PC-9 (cell line): Measurements from ENCODE around the gene GPC5. TPM values are rescaled to one million over a fixed set of nuclear protein-coding genes. Genes with fewer than 3 reads are reported as not detected.

Experiments
- BruUV-seq: library from RNA; stranded (reverse); fragments of 400-500 nt; replicated peaks from 2 replicates; lab custom pipeline; 2021; lab: Mats Ljungman, UMichigan
- CTCF ChIA-PET: fragments of 300-600 bp; sonication (Branson Sonifier 250); formaldehyde crosslinking; loops from one replicate; lab custom pipeline; 2022; ENCODE audit warnings: antibody characterized with exemption; lab: Charles Lee
- POLR2A ChIA-PET: fragments of 300-600 bp; sonication (Branson Sonifier 250); formaldehyde crosslinking; loops from one replicate; lab custom pipeline; 2022; ENCODE audit warnings: antibody characterized with exemption; ENCODE audit not compliant: unreplicated experiment; lab: Charles Lee
- DNase-seq, 2 experiments: peaks; one replicate each; pipeline versions ENCODE4 v3.0.0 to v3.0.0-alpha.2; 2015 to 2022; ENCODE audit warnings: mixed read lengths in 1 of 2
- H2AFZ ChIP-seq: fragments of 200-600 bp; sonication (generic); 2 replicates; pipeline ENCODE4 v1.8.1; 2017; ENCODE audit warnings: antibody characterized with exemption
- H3F3A ChIP-seq: fragments of 200-600 bp; sonication (generic); 2 replicates; pipeline ENCODE4 v1.8.1; 2017; ENCODE audit warnings: antibody characterized with exemption, mild to moderate bottlenecking, low read depth; ENCODE audit not compliant: insufficient read depth
- H3K27ac ChIP-seq: fragments of 200-600 bp; sonication (generic); 2 replicates; pipeline ENCODE4 v1.6.1; 2016; ENCODE audit warnings: mixed run types
- H3K27me3 ChIP-seq: fragments of 200-600 bp; sonication (generic); 2 replicates; pipeline ENCODE4 v1.6.1; 2016; ENCODE audit warnings: low read depth, mixed run types; ENCODE audit not compliant: insufficient read depth
- H3K36me3 ChIP-seq: fragments of 200-600 bp; sonication (generic); 2 replicates; pipeline ENCODE4 v1.6.1; 2016; ENCODE audit warnings: low read depth, mixed run types
- H3K4me1 ChIP-seq: fragments of 200-600 bp; sonication (generic); replicated peaks from 2 replicates; pipeline ENCODE4 v1.6.1; 2016; ENCODE audit warnings: mixed run types; ENCODE audit not compliant: insufficient read depth
- H3K4me2 ChIP-seq: fragments of 200-600 bp; sonication (generic); 2 replicates; pipeline ENCODE4 v1.6.1; 2017; ENCODE audit warnings: mixed run types
- H3K4me3 ChIP-seq: fragments of 200-600 bp; sonication (generic); 2 replicates; pipeline ENCODE4 v1.6.1; 2016; ENCODE audit warnings: mixed run types
- H3K79me2 ChIP-seq: fragments of 200-600 bp; sonication (generic); 2 replicates; pipeline ENCODE4 v1.6.1; 2017; ENCODE audit warnings: low read depth, mixed run types
- H3K9me2 ChIP-seq: fragments of 200-600 bp; sonication (generic); 2 replicates; pipeline ENCODE4 v1.8.1; 2017; ENCODE audit warnings: mild to moderate bottlenecking; ENCODE audit not compliant: insufficient read depth
- H3K9me3 ChIP-seq: fragments of 200-600 bp; sonication (generic); 2 replicates; pipeline ENCODE4 v1.8.1; 2016; ENCODE audit warnings: low read depth; ENCODE audit not compliant: insufficient read depth
- H4K20me1 ChIP-seq: fragments of 200-600 bp; sonication (generic); 2 replicates; pipeline ENCODE4 v1.8.1; 2017; ENCODE audit not compliant: insufficient read depth
- EZH2 ChIP-seq: fragments of 200-600 bp; sonication (generic); IDR thresholded peaks from 2 replicates; pipeline ENCODE4 v1.8.0; 2017; ENCODE audit warnings: antibody characterized with exemption, low read depth
- intact Hi-C: fragments of 100-400 bp; cut with micrococcal nuclease; formaldehyde crosslinking; loops from one replicate; pipeline ENCODE4 v1.10.0; 2022; ENCODE audit not compliant: unreplicated experiment
- total RNA-seq: library from RNA; stranded (reverse); gene quantifications from 2 replicates; pipeline ENCODE4 v1.2.3, GENCODE V29; 2021
- TF ChIP-seq, protein P1 (sequence below): fragments of 200-600 bp; sonication (generic); conservative IDR thresholded peaks from 2 replicates; pipeline ENCODE4 v1.6.1; 2017; ENCODE audit warnings: mixed run types, antibody characterized with exemption, mild to moderate bottlenecking, moderate library complexity

GPC5 gene
- total RNA-seq, 1 experiment from 2014 or later, result not detected

DNA sequence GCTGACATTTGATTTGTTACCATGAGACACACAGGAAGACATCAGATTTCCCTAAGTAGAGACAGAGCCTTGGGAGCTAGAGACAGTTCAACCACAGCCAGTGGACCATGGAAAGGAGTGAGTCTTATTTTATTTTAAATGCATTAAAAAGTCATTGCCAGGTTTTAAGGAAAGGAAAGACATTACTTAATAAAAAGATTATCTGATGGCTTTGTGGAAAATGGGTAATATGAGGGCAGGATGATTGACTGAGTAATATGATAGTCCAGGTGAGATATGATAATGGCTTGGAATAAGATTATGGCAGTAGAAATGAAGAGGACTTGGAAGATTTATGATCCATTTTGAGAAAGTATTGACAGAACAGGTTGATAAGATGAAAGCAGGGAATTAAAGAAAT is 580.1 kb downstream of the GPC5 start:
- Histone ChIP-seq H3K9me3 (no peaks in the 10 kb centered on the region), H3K36me3 (no peaks in the 10 kb centered on the region), H3K79me2 (no peaks in the 10 kb centered on the region), H4K20me1 (no peaks in the 10 kb centered on the region), H3K27me3 (no peaks in the 10 kb centered on the region), H3K4me2 (no peak overlapping the region), H3K27ac (no peak overlapping the region), H3K4me3 (no peak overlapping the region), H3K9me2 (no peaks in the 10 kb centered on the region), H3F3A (no peaks in the 10 kb centered on the region), H2AFZ (no peak overlapping the region), H3K4me1 (no peaks in the 10 kb centered on the region)
- TF ChIP-seq, protein P1, sequence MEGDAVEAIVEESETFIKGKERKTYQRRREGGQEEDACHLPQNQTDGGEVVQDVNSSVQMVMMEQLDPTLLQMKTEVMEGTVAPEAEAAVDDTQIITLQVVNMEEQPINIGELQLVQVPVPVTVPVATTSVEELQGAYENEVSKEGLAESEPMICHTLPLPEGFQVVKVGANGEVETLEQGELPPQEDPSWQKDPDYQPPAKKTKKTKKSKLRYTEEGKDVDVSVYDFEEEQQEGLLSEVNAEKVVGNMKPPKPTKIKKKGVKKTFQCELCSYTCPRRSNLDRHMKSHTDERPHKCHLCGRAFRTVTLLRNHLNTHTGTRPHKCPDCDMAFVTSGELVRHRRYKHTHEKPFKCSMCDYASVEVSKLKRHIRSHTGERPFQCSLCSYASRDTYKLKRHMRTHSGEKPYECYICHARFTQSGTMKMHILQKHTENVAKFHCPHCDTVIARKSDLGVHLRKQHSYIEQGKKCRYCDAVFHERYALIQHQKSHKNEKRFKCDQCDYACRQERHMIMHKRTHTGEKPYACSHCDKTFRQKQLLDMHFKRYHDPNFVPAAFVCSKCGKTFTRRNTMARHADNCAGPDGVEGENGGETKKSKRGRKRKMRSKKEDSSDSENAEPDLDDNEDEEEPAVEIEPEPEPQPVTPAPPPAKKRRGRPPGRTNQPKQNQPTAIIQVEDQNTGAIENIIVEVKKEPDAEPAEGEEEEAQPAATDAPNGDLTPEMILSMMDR, result no peak
- TF ChIP-seq EZH2, result no peak
- intact Hi-C loops, result no loop called here
- BruUV-seq, result no TSS peak
- no peak for DNase-seq
- CTCF ChIA-PET, result no interaction called here
- POLR2A ChIA-PET, result no interaction called here

DNA sequence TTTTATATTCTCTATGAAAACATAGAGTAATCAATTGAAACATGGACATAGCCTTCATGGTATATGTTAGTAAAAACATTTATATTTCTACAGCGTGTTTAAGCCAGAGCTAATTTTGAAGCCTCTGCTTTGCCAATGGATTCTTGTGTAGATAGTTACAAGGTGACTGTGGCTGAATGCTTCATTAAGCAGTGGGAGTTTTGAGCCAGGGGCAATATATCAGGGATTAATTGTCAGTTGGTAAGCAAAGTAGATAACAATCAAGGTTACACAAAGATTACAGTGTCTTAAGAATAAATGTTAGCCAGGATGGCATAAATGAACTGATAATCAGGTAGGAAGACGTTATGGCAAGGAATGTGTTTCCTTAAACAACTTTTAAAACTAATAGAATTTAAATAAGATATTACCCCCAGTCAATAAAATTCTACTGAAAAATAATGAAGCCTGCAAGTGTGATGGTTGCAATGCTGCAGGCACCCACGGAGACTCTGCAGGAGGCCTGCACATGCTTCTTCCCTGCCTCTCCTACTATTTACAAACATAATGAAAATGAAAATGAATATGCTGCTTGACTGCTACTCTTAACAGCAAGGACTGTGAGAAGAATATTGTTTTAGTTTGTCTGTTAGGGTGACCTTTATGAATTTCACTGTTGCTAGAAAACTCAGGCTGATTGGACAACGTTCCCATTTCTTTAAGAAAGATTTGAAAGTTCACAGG is 588.5 kb downstream of the GPC5 start:
- H3K27ac ChIP-seq, result no peak overlapping the region
- POLR2A ChIA-PET, result no interaction called here
- CTCF ChIA-PET, result no interaction called here
- H3K36me3 ChIP-seq, result no peaks in the 10 kb centered on the region
- H4K20me1 ChIP-seq, result no peaks in the 10 kb centered on the region
- DNase-seq, result no peak
- no peak overlapping the region for H3K4me2 ChIP-seq
- no TSS peak for BruUV-seq
- H3K9me3 ChIP-seq, result no peaks in the 10 kb centered on the region
- intact Hi-C loops, result no loop called here
- H3K27me3 ChIP-seq, result no peaks in the 10 kb centered on the region
- H3K4me1 ChIP-seq, result no peaks in the 10 kb centered on the region
- no peaks in the 10 kb centered on the region for H3K79me2 ChIP-seq
- no peaks in the 10 kb centered on the region for H3K9me2 ChIP-seq
- TF ChIP-seq, protein P1, result no peak
- no peak for TF ChIP-seq EZH2
- H2AFZ ChIP-seq, result no peak overlapping the region
- no peaks in the 10 kb centered on the region for H3F3A ChIP-seq
- H3K4me3 ChIP-seq, result no peak overlapping the region

DNA sequence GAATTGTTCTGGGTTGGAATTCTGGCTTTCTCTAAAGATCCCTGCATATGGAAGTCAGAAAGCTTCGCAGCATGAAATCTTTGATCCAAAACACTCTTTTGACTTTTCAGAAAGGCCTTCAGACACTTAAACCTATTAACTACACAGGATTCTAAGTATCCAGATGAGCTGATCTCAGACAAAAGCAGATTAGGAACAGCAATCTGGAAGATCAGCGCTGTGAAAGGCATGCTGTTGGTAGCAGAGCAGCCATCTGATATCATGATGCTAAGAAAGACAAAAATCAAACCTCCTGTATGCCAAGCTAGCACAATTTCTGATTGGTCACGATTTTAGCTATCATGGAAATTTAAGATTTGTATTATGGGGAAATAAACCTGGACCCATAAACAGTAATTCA is 589.9 kb downstream of the GPC5 start:
- DNase-seq, result no peak
- Histone ChIP-seq H3K4me2 (no peak overlapping the region), H3K4me1 (no peaks in the 10 kb centered on the region), H3K36me3 (no peaks in the 10 kb centered on the region), H3K27me3 (no peaks in the 10 kb centered on the region), H3F3A (no peaks in the 10 kb centered on the region), H4K20me1 (no peaks in the 10 kb centered on the region), H3K27ac (no peak overlapping the region), H3K79me2 (no peaks in the 10 kb centered on the region), H3K4me3 (no peak overlapping the region), H3K9me3 (no peaks in the 10 kb centered on the region), H2AFZ (no peak overlapping the region), H3K9me2 (no peaks in the 10 kb centered on the region)
- CTCF ChIA-PET, result no interaction called here
- BruUV-seq, result no TSS peak
- TF ChIP-seq, protein P1, result no peak
- no peak for TF ChIP-seq EZH2
- intact Hi-C loops, result no loop called here
- POLR2A ChIA-PET, result no interaction called here
